K562 treated with DMSO at 1 percent for 24 hours (cell line): ENCODE data around the gene ZNF501. TPM values are rescaled to one million over a fixed set of nuclear protein-coding genes. Genes with fewer than 3 reads are reported as not detected.

Experiments
- total RNA-seq: library from RNA; unstranded; fragments of 300-600 nt; gene quantifications from 2 replicates; pipeline ENCODE4 v1.2.3, GENCODE V29; 2022; ENCODE audit warnings: low read depth; ENCODE audit not compliant: insufficient read depth

ZNF501 gene
- total RNA-seq: 1.3 and 2.5 TPM in 2 replicates

GRCh38 chr3:44729384-44729910, at the start of gene ZNF501:
Gene ZNF501 (plus strand): TSS chr3:44729635. CDS start chr3:44734422, 4,787 bp downstream.

GRCh38 chr3:44712455-44713075, 16.9 kb upstream of the ZNF501 start, which contains the start of gene ZNF502:
Gene ZNF502 (plus strand): TSS chr3:44712660. CDS start chr3:44720262, 7,602 bp downstream.

DNA sequence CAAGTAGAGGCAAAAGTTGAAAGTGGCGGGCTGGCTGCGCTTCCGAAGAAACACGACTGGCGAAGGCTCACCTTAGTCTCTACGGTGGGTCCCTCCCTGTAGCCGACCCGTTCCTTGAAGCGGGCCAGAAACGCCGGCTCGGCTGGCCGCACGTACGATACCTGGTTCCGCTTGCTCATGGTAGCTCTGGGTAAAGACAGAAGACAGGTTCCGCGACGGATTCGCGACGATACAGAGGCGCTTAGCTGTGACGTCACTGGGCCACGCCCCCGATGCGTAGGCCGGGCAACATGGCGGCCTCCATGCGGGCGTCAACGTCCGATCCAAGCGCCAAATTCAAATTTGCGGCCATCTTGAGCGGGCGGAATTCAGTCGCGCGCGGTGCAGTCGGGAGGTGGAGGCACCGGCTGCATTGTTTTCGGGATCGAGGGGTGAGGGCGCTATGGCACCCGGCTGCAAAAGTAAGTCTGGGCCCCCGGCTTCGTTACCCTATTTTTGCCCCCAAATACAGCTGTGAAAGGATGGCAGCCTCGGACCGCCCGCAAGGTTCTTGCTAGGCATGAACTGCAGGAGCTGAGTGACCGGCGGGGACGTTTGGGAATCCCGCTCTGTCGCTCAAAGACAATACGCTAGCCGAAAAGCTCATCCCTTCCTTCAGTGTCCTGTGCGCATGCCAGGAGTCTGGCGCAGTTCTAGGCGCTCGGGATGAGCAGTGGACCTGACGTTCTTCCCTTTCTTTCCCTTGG, 32.2 kb downstream of the ZNF501 start, which contains the start of the genes KIAA1143 and KIF15:
Gene KIAA1143, minus strand, starts transcription at position 196 of the 746 bp plus-strand sequence. Its CDS starts 17 bp downstream, at position 179.
Gene KIF15, plus strand, starts transcription at position 371 of the 746 bp plus-strand sequence. Its CDS starts 72 bp downstream, at position 443.

Other genes starting within 250 kb of the ZNF501 start
- not detected in 2 replicates for gene ZKSCAN7, start 174.4 kb upstream of the ZNF501 start, total RNA-seq
- gene ZNF660, start 144.7 kb upstream of the ZNF501 start, total RNA-seq: 0.19 and 0.22 TPM in 2 replicates
- 10.6 and 10.7 TPM in 2 replicates for gene ZNF197, start 104.6 kb upstream of the ZNF501 start, total RNA-seq
- 4.2 and 4.6 TPM in 2 replicates for gene ZNF35, start 80.9 kb upstream of the ZNF501 start, total RNA-seq
- gene ZNF502, start 17.0 kb upstream of the ZNF501 start, total RNA-seq: 0.31 and 0.56 TPM in 2 replicates
- gene KIAA1143, start 32.0 kb downstream of the ZNF501 start, total RNA-seq: 11.1 and 11.6 TPM in 2 replicates
- 12.9 and 14.3 TPM in 2 replicates for gene KIF15, start 32.2 kb downstream of the ZNF501 start, total RNA-seq
- gene TMEM42, start 132.3 kb downstream of the ZNF501 start, total RNA-seq: 1.3 TPM in 2 replicates
- gene TGM4, start 145.0 kb downstream of the ZNF501 start, total RNA-seq: not detected in 2 replicates
- gene ZDHHC3, start 246.5 kb downstream of the ZNF501 start, total RNA-seq: 57.6 and 58.1 TPM in 2 replicates
- gene EXOSC7, start 246.6 kb downstream of the ZNF501 start, total RNA-seq: 50.6 and 52.9 TPM in 2 replicates